Neural cell (in vitro differentiated cells): ENCODE results near the gene AGPAT4. TPM values are rescaled to one million over a fixed set of nuclear protein-coding genes. Genes with fewer than 3 reads are reported as not detected.

ENCODE experiments used
- H2AFZ ChIP-seq: fragments of 200-600, 300-800 bp; sonication (generic), shearing (Covaris generic); 2 replicates; pipeline ENCODE4 v1.6.0; 2014; ENCODE audit warnings: low read depth, mild to moderate bottlenecking, antibody characterized with exemption, low read length, moderate library complexity
- H3F3A ChIP-seq: fragments of 200-600 bp; shearing (Covaris generic); 2 replicates; pipeline ENCODE4 v1.6.1; 2016; ENCODE audit warnings: mild to moderate bottlenecking, moderate library complexity, mixed read lengths, antibody characterized with exemption, low read length; ENCODE audit not compliant: insufficient read depth, poor library complexity, severe bottlenecking
- H3K27ac ChIP-seq: fragments of 200-600, 300-800 bp; sonication (generic), shearing (Covaris generic); 2 replicates; pipeline ENCODE4 v1.5.1; 2014; ENCODE audit warnings: mild to moderate bottlenecking, low read length, moderate library complexity
- H3K27me3 ChIP-seq: fragments of 300-800, 200-600 bp; sonication (generic), shearing (Covaris generic); 2 replicates; pipeline ENCODE4 v1.6.0; 2014; ENCODE audit warnings: mild to moderate bottlenecking, low read depth, low read length, moderate library complexity; ENCODE audit not compliant: insufficient read depth
- H3K36me3 ChIP-seq: fragments of 300-800, 200-600 bp; sonication (generic), shearing (Covaris generic); 2 replicates; pipeline ENCODE4 v1.5.1; 2014; ENCODE audit warnings: mild to moderate bottlenecking, antibody characterized with exemption, low read length, moderate library complexity; ENCODE audit not compliant: insufficient read depth
- H3K4me2 ChIP-seq: fragments of 300-800, 200-600 bp; sonication (generic), shearing (Covaris generic); 2 replicates; pipeline ENCODE4 v1.6.0; 2014; ENCODE audit warnings: mild to moderate bottlenecking, low read length
- H3K4me3 ChIP-seq: fragments of 300-800, 200-600 bp; sonication (generic), shearing (Covaris generic); 2 replicates; pipeline ENCODE4 v1.5.1; 2014; ENCODE audit warnings: mild to moderate bottlenecking, low read length, moderate library complexity
- H3K79me2 ChIP-seq: fragments of 200-600 bp; shearing (Covaris generic); replicated peaks from 2 replicates; pipeline ENCODE4 v1.6.0; 2014; ENCODE audit warnings: mild to moderate bottlenecking, low read length, moderate library complexity; ENCODE audit not compliant: insufficient read depth
- H3K9ac ChIP-seq: fragments of 300-800, 200-600 bp; sonication (generic), shearing (Covaris generic); 2 replicates; pipeline ENCODE4 v1.6.1; 2016; ENCODE audit warnings: mild to moderate bottlenecking, low read length, mixed read lengths
- H3K9me2 ChIP-seq: fragments of 200-600 bp; shearing (Covaris generic); 2 replicates; pipeline ENCODE4 v1.6.1; 2016; ENCODE audit warnings: mild to moderate bottlenecking, low read length, mixed read lengths; ENCODE audit not compliant: insufficient read depth
- H3K9me3 ChIP-seq: fragments of 200-600, 300-800 bp; sonication (generic), shearing (Covaris generic); 2 replicates; pipeline ENCODE4 v1.6.1; 2016; ENCODE audit warnings: mild to moderate bottlenecking, mixed run types, low read length, moderate library complexity, mixed read lengths
- H4K20me1 ChIP-seq: fragments of 200-600 bp; shearing (Covaris generic); 2 replicates; pipeline ENCODE4 v1.6.1; 2016; ENCODE audit warnings: mild to moderate bottlenecking, mixed run types; ENCODE audit not compliant: insufficient read depth
- EP300 ChIP-seq: fragments of 450-650 bp; conservative IDR thresholded peaks from 2 replicates; pipeline ENCODE4 v1.6.1; 2014; ENCODE audit warnings: antibody characterized with exemption, mild to moderate bottlenecking, moderate library complexity; ENCODE audit not compliant: poor library complexity, severe bottlenecking
- EZH2 ChIP-seq: fragments of 200-600, 300-800 bp; shearing (Covaris generic), sonication (generic); IDR thresholded peaks from 2 replicates; pipeline ENCODE4 v1.6.1; 2014; ENCODE audit warnings: antibody characterized with exemption, low read length, borderline replicate concordance, mild to moderate bottlenecking; ENCODE audit not compliant: insufficient read depth, poor library complexity, severe bottlenecking
- MXI1 ChIP-seq: fragments of 450-650 bp; conservative IDR thresholded peaks from 2 replicates; pipeline ENCODE4 v1.6.1; 2014; ENCODE audit warnings: antibody characterized with exemption, mild to moderate bottlenecking; ENCODE audit not compliant: poor library complexity, severe bottlenecking
- POLR2AphosphoS5 ChIP-seq: IDR thresholded peaks from 2 replicates; pipeline ENCODE4 v1.6.1; 2012
- RAD21 ChIP-seq: fragments of 450-650 bp; conservative IDR thresholded peaks from 2 replicates; pipeline ENCODE4 v1.6.1; 2014; ENCODE audit warnings: antibody characterized with exemption, mild to moderate bottlenecking, moderate library complexity
- SMC3 ChIP-seq: fragments of 450-650 bp; conservative IDR thresholded peaks from 2 replicates; pipeline ENCODE4 v1.6.1; 2014; ENCODE audit warnings: antibody characterized with exemption, mild to moderate bottlenecking, moderate library complexity; ENCODE audit not compliant: poor library complexity
- TAF1 ChIP-seq: IDR thresholded peaks from 2 replicates; pipeline ENCODE4 v1.6.1; 2012; ENCODE audit warnings: low read depth
- polyA plus RNA-seq: library from polyadenylated mRNA; depleted of rRNA; stranded (reverse); fragments of >200 nt; gene quantifications from 2 replicates; pipeline ENCODE4 v1.2.3, GENCODE V29; 2014
- TF ChIP-seq, protein P1 (sequence below): IDR thresholded peaks from 2 replicates; pipeline ENCODE4 v1.6.1; 2012; ENCODE audit warnings: borderline replicate concordance
- TF ChIP-seq, protein P2 (sequence below): fragments of 450-650 bp; IDR thresholded peaks from 2 replicates; pipeline ENCODE4 v1.5.1; 2014; ENCODE audit warnings: antibody characterized with exemption, mild to moderate bottlenecking, moderate library complexity; ENCODE audit not compliant: poor library complexity, severe bottlenecking

Gene AGPAT4
- polyA plus RNA-seq, 1 donor from 2014 or later, result 42.6 TPM

DNA sequence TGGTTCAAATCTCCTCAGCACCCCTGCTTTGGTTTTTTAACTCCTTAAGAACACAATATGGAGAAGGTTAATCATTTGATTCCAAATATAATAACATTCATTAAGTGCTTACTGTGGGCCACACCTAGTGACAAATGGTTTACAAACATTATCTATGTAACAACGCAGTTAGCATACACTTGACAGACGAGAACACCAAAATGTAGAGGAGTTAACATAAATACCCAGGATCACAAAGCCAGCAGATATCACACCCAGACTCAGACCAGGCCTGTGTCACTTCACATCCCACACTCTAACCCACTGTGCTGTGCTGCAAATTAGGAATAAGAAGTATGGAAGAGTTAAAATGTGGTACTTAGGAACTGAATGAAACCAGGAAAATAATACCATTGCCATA lies 82.9 kb downstream of the AGPAT4 start:
- Histone ChIP-seq H3K4me3 (no peak overlapping the region), H3K9me3 (peaks cover 5% of the 10 kb centered on the region), H3K27me3 (no peaks in the 10 kb centered on the region), H3F3A (no peaks in the 10 kb centered on the region), H3K9me2 (no peaks in the 10 kb centered on the region), H3K9ac (no peak overlapping the region), H4K20me1 (no peaks in the 10 kb centered on the region), H3K4me2 (no peak overlapping the region), H3K36me3 (no peaks in the 10 kb centered on the region), H3K79me2 (peaks cover 42% of the 10 kb centered on the region), H3K27ac (no peak overlapping the region), H2AFZ (no peak overlapping the region)
- no peak for TF ChIP-seq RAD21

DNA sequence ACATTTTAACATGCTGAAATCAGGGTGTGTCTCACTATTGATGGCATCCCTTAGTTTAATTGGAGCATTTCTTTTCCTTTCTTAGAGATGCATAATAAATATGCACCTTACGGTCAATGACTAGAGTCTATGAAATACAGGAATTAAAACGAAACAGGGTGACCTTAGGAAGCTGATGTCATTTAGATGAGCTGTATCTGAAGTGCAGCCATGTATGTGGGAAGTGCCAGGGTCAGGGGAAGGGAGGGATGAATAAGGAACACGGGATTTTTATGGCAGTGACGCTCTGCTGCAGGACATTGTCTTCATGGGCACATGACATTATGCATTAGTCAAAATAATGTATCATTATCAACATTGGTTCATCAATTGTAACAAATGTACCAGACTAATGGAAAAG lies 84.0 kb downstream of the AGPAT4 start:
- Histone ChIP-seq H3K79me2 (peaks cover 48% of the 10 kb centered on the region), H3K36me3 (no peaks in the 10 kb centered on the region)

More for the DNA sequence above, 84.0 kb downstream of the AGPAT4 start:
- no peak overlapping the region for H3K27ac ChIP-seq
- H3F3A ChIP-seq, result no peaks in the 10 kb centered on the region
- TF ChIP-seq SMC3, result no peak
- TF ChIP-seq EP300, result no peak
- no peak for TF ChIP-seq POLR2AphosphoS5
- TF ChIP-seq, protein P1, sequence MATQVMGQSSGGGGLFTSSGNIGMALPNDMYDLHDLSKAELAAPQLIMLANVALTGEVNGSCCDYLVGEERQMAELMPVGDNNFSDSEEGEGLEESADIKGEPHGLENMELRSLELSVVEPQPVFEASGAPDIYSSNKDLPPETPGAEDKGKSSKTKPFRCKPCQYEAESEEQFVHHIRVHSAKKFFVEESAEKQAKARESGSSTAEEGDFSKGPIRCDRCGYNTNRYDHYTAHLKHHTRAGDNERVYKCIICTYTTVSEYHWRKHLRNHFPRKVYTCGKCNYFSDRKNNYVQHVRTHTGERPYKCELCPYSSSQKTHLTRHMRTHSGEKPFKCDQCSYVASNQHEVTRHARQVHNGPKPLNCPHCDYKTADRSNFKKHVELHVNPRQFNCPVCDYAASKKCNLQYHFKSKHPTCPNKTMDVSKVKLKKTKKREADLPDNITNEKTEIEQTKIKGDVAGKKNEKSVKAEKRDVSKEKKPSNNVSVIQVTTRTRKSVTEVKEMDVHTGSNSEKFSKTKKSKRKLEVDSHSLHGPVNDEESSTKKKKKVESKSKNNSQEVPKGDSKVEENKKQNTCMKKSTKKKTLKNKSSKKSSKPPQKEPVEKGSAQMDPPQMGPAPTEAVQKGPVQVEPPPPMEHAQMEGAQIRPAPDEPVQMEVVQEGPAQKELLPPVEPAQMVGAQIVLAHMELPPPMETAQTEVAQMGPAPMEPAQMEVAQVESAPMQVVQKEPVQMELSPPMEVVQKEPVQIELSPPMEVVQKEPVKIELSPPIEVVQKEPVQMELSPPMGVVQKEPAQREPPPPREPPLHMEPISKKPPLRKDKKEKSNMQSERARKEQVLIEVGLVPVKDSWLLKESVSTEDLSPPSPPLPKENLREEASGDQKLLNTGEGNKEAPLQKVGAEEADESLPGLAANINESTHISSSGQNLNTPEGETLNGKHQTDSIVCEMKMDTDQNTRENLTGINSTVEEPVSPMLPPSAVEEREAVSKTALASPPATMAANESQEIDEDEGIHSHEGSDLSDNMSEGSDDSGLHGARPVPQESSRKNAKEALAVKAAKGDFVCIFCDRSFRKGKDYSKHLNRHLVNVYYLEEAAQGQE, result no peak
- TF ChIP-seq, protein P2, sequence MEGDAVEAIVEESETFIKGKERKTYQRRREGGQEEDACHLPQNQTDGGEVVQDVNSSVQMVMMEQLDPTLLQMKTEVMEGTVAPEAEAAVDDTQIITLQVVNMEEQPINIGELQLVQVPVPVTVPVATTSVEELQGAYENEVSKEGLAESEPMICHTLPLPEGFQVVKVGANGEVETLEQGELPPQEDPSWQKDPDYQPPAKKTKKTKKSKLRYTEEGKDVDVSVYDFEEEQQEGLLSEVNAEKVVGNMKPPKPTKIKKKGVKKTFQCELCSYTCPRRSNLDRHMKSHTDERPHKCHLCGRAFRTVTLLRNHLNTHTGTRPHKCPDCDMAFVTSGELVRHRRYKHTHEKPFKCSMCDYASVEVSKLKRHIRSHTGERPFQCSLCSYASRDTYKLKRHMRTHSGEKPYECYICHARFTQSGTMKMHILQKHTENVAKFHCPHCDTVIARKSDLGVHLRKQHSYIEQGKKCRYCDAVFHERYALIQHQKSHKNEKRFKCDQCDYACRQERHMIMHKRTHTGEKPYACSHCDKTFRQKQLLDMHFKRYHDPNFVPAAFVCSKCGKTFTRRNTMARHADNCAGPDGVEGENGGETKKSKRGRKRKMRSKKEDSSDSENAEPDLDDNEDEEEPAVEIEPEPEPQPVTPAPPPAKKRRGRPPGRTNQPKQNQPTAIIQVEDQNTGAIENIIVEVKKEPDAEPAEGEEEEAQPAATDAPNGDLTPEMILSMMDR, result no peak
- TF ChIP-seq MXI1, result no peak
- TF ChIP-seq TAF1, result no peak
- TF ChIP-seq RAD21, result no peak
- TF ChIP-seq EZH2, result no peak
- no peaks in the 10 kb centered on the region for H3K27me3 ChIP-seq
- no peak overlapping the region for H2AFZ ChIP-seq
- H3K4me3 ChIP-seq, result no peak overlapping the region
- no peak overlapping the region for H3K4me2 ChIP-seq
- H3K9ac ChIP-seq, result no peak overlapping the region
- no peaks in the 10 kb centered on the region for H3K9me2 ChIP-seq
- no peaks in the 10 kb centered on the region for H4K20me1 ChIP-seq
- H3K9me3 ChIP-seq, result peaks cover 5% of the 10 kb centered on the region
